DND-41 (cell line): Measurements from ENCODE around the gene CIROP.

Experiments used
- EZH2 ChIP-seq: IDR thresholded peaks from 3 replicates; pipeline ENCODE4 v1.6.1; 2012; ENCODE audit warnings: borderline replicate concordance, low read depth, mild to moderate bottlenecking, moderate library complexity, low read length, inconsistent platforms; ENCODE audit not compliant: severe bottlenecking
- TF ChIP-seq, protein P1 (sequence below): IDR thresholded peaks from 2 replicates; pipeline ENCODE4 v1.5.1; 2012; ENCODE audit warnings: borderline replicate concordance, low read length, moderate library complexity, mild to moderate bottlenecking; ENCODE audit not compliant: poor library complexity, severe bottlenecking; ENCODE audit errors: extremely low read depth

DNA sequence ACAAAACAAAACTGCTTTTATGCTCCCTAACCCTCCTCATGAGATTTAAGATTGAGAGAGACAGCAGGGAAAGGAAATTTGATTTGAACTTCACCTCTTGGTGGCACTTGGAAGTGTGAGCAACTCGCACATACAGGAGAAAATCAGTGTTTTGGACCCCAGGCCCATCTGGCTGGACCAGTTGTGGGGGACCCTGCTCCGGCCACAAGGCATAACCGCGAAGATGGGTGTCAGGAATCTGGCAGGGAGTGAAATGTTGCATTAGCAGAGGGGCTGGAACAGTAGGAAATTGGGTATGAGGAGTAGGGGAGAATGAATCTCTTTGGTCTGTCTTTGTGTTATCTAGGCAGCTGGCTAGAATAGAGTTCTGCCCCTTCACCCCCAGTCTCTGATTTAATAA, 1.2 kb downstream of the CIROP start:
- TF ChIP-seq, protein P1, sequence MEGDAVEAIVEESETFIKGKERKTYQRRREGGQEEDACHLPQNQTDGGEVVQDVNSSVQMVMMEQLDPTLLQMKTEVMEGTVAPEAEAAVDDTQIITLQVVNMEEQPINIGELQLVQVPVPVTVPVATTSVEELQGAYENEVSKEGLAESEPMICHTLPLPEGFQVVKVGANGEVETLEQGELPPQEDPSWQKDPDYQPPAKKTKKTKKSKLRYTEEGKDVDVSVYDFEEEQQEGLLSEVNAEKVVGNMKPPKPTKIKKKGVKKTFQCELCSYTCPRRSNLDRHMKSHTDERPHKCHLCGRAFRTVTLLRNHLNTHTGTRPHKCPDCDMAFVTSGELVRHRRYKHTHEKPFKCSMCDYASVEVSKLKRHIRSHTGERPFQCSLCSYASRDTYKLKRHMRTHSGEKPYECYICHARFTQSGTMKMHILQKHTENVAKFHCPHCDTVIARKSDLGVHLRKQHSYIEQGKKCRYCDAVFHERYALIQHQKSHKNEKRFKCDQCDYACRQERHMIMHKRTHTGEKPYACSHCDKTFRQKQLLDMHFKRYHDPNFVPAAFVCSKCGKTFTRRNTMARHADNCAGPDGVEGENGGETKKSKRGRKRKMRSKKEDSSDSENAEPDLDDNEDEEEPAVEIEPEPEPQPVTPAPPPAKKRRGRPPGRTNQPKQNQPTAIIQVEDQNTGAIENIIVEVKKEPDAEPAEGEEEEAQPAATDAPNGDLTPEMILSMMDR: no peak
- TF ChIP-seq EZH2: no peak
